Limb (tissue), 2 donors: ENCODE measurements around the gene SLC30A7.
A peak's percentile ranks its signal among the peaks of the same experiment; 100 is the strongest.
"Not testable (repeated sequence)": the region's sequence is repeated elsewhere in the genome, so short reads cannot be mapped to it uniquely, and the experiment has no call there.

Experiments
- DNase-seq, 2 donors: peaks; one replicate each; pipeline ENCODE4 v3.0.0-alpha.2; 2016; ENCODE audit errors: extremely low spot score in 2 of 2

SLC30A7 gene

DNA sequence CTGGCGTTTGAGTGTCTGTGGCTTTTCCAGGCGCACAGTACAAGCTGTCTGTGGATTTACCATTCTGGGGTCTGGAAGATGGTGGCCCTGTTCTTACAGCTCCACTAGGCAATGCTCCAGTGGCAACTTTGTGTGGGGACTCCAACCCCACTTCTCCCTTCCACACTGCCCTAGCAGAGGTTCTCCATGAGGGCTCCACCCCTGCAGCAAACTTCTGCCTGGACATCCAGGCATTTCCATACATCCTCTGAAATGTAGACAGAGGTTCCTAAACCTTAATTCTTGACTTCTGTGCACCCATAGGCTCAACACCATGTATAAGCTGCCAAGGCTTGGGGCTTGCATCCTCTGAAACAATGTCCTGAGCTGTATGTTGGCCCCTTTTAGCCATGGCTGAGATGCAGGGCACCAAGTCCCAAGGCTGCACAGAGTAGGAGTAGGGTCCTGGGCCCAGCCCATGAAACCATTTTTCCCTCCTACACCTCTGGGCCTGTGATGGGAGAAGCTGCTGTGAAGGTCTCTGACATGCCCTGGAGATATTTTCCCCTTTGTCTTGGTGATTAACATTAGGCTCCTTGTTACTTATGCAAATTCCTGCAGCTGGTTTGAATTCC is 5.9 kb upstream of the SLC30A7 start:
- not testable (repeated sequence) for DNase-seq

- DNase-seq: no peak
Measured at GRCh38 chr1:100891380-100891779, 4.5 kb upstream of the SLC30A7 start.

DNA sequence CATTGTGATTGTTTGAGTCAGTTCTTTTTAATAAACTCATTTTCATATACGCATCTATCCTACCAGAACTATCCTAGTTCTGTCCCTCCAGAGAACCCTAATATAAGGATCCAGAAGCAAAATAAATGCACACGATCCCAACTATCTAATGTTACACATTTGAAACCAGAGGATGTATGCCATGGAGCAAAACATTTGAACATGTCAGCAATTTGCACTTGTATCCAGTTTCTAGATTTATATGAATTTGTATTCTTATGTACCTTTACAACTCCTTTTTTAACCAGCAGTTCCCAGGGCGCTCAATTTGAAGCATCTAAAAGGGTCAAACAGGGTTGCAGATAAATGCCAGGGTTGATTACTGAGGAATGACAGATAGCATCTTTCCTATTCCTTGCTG is 3.3 kb upstream of the SLC30A7 start:
- no peak for DNase-seq

GRCh38 chr1:100893718-100894117 is 2.2 kb upstream of the SLC30A7 start:
- DNase-seq: no peak

DNA sequence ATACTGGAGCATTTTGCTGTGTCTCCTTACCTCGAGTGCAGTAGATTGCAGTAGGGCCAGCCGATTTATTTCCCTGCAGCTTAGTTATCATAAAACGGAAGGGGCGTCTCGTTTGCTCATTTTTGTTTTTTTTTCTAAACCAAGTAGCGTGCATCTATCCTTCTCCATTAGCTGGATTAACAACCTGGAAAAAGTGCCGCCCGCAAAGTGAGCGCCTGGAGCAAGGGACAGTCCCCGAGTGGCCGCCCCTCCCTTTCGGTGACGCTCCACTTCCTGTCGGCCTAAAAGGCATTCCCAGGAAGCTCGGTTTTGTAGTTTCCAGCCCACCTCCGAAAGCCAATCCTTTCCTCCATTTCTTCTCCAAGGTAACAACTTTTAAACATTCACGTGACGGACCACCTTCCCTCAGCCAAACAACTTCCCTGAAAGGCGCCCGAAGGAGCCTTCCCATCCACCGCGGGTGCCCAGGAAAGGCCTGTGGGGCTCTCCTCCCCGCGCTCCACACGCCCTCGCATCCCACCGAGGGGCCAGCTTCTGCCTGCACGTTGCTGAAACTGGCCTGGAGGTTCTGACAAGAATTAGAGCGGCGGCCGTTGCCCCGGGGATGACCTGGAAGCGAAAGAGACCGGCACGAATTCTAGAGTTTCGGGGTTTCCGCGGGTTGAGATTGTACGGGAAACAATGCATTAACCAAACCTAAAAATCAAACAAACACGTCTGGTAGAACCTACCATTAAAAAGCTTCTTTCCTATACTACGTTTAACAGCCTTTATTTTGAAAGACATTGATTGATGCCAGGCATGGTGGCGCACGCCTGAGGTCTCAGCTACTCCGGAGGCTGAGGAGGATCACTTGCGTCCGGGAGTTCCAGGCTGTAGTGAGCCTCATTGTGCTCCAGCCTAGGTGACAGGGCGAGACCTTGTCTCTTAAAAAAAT is 1.0 kb upstream of the SLC30A7 start, which contains the start of gene EXTL2:
Gene EXTL2 (minus strand): TSS at position 240 of the 937 bp plus-strand sequence. CDS start 6,085 bp downstream, outside the sequence.
- peak; percentile 87 to 88 for DNase-seq

DNA sequence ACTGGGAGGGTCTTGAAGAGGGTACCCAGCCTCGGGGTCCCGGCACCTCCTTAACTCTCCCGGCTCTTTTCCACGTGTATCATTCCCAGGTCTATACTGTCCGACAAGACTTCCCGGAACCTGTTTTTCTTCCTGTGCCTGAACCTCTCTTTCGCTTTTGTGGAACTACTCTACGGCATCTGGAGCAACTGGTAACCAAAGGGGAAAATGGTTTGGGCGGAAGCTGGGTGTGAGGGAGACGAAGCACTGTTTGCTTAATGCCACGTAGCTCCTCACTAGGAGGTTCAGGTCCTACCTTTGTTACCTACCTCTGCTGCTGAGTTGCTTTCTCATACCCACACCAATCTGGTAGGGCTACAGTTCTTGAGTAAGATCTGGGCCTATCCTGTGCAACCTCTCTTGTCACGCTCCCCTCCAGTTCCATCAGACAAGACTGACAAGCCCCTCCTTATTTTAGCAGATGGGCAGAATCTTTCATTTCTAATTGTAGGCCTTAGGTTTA is 642 bp downstream of the SLC30A7 start:
- DNase-seq: no peak

DNA sequence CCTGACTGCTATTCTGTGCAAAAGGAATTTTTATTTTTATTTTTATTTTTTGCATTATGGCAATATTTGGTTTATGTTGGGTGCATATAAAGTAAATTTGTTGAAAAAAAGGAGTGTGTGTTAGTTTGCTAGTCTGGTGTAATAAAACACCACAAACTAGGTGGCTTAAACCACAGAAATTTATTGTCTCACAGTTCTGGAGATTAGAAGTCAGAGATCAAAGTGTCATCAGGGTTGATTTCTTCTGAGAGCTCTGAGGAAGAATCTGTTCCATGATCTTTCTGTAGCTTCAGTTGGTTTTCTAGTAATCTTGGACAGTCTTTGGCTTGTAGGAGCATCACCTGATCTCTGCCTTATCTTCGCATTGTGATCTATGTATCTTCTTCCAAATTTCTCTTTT is 6.5 kb downstream of the SLC30A7 start:
- no peak for DNase-seq

GRCh38 chr1:100903777-100904176 is 7.9 kb downstream of the SLC30A7 start:
- DNase-seq: no peak

DNA sequence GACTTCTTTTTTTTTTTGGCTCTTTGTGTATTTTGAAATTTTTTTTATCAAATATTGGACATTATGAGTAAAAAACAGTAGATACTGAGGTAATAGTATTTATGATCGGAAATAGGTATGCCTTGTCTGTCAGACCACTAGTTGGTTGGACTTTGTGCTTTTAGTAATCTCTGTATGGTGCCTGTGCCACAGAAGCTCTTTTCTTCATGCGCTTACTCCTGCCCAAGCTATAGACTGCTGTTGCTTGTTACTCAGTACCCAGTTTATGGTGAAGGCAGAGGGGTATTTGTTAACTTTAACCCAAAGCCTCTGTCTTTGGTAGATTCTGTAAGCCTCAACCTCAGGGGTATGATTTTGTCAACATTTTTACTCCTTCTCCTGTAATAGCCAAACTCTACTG is 8.6 kb downstream of the SLC30A7 start:
- no peak for DNase-seq

- no peak for DNase-seq
Measured at GRCh38 chr1:100905181-100905580, 9.3 kb downstream of the SLC30A7 start.

- no peak for DNase-seq
Measured at GRCh38 chr1:100907887-100908286, 12.0 kb downstream of the SLC30A7 start.

- DNase-seq: no peak
Measured at GRCh38 chr1:100909018-100909417, 13.1 kb downstream of the SLC30A7 start.

DNA sequence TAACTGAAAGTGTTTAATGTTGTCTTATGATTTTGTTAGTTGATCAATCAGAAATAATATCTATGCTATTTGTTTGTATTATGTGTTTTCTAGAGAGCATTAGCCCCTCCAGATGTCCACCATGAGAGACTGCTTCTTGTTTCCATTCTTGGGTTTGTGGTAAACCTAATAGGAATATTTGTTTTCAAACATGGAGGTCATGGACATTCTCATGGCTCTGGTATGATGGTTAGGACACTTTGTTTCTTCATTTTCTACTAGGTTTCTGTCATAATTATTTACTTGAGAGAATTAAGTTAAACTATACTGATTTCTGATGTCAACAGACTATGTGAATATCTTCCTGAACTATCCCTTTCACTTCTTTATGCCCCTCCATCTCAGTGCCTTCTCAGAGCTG is 16.1 kb downstream of the SLC30A7 start:
- no peak for DNase-seq

GRCh38 chr1:100921110-100921706 is 25.3 kb downstream of the SLC30A7 start:
- peak in 1 of 2 donors; percentile 76 for DNase-seq

GRCh38 chr1:100924212-100924611 is 28.3 kb downstream of the SLC30A7 start:
- DNase-seq: no peak

GRCh38 chr1:100924991-100925390 is 29.1 kb downstream of the SLC30A7 start:
- no peak for DNase-seq

- DNase-seq: no peak
Measured at GRCh38 chr1:100926240-100926639, 30.4 kb downstream of the SLC30A7 start.

DNA sequence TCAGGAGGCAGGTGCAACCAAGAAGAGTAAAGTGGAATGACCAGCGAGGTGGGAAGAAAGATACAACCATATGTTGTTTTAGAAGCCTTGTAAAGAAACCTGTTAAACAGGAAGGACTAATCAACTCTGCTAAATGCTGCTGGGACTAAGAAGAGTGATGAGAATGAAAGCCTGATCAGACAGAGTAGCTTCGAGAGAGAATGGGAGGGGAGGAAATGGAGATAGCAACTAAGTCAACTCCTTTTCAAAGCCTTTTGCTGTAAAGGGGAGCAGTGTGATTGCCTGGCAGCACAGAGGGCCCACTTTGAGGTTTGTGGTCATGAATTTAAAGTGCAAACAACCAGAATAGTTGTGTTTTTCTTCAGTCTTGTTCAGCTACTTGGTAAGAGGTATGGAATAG is 31.4 kb downstream of the SLC30A7 start:
- DNase-seq: no peak

GRCh38 chr1:100928128-100928527 is 32.2 kb downstream of the SLC30A7 start:
- no peak for DNase-seq

DNA sequence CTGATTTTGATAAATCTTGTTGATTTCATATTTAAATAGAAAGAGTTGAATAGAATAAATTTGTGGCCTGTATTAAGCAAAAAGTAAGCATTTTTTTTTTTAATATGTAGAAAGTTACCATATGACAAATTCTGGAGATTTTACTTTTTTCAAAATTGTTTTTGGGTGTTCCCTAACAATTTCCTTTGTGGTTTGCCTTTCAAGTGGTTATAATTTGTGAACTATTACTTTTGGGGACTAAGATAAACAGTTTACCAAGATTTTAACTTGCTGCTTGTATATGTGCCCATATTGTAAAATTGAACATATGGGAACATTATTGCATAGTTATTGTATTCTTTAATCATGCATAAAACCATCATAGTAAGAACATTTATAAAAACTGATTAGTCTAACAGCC is 34.6 kb downstream of the SLC30A7 start:
- no peak for DNase-seq

- DNase-seq: no peak
Measured at GRCh38 chr1:100931716-100932115, 35.8 kb downstream of the SLC30A7 start.

GRCh38 chr1:100933555-100933954 is 37.7 kb downstream of the SLC30A7 start:
- not testable (repeated sequence) for DNase-seq
